ENCODE results near the gene EEF1AKMT2. TPM values are rescaled to one million over a fixed set of nuclear protein-coding genes. Genes with fewer than 3 reads are reported as not detected.

Gene EEF1AKMT2
- total RNA-seq, 1 donor from 2014 or later, result 22.2 TPM

Other genes starting within 250 kb of the EEF1AKMT2 start
- 17.5 and 31.6 TPM in 2 replicates for gene FAM53B, start 47.5 kb downstream of the EEF1AKMT2 start, total RNA-seq
- gene ABRAXAS2, start 9.9 kb upstream of the EEF1AKMT2 start, total RNA-seq, result 13.6 and 15.9 TPM in 2 replicates
- gene ZRANB1, start 150.2 kb upstream of the EEF1AKMT2 start, total RNA-seq, result 23.4 and 24.1 TPM in 2 replicates

Data from pulmonary artery endothelial cell (primary cell).